ENCODE results near the gene USP54.

The USP54 gene

GRCh38 chr10:73629165-73629564 lies 38.0 kb upstream of the USP54 start:
- Histone ChIP-seq H3K4me1 (peaks cover 7% of the 10 kb centered on the region), H3K4me2 (ENCODE audit: low read length) (no peak overlapping the region), H3K36me3 (ENCODE audit: control insufficient read depth, insufficient read depth, low read length) (no peaks in the 10 kb centered on the region), H3K79me2 (peaks cover 2% of the 10 kb centered on the region), H3K27me3 (ENCODE audit: control insufficient read depth, insufficient read depth, low read length) (no peaks in the 10 kb centered on the region), H3K9me3 (ENCODE audit: control insufficient read depth, low read length) (no peaks in the 10 kb centered on the region), H2AFZ (no peak overlapping the region), H3K4me3 (ENCODE audit: low read depth, low read length) (no peak overlapping the region), H3K9ac (no peak overlapping the region), H3K27ac (no peak overlapping the region)
- TF ChIP-seq, protein P1, sequence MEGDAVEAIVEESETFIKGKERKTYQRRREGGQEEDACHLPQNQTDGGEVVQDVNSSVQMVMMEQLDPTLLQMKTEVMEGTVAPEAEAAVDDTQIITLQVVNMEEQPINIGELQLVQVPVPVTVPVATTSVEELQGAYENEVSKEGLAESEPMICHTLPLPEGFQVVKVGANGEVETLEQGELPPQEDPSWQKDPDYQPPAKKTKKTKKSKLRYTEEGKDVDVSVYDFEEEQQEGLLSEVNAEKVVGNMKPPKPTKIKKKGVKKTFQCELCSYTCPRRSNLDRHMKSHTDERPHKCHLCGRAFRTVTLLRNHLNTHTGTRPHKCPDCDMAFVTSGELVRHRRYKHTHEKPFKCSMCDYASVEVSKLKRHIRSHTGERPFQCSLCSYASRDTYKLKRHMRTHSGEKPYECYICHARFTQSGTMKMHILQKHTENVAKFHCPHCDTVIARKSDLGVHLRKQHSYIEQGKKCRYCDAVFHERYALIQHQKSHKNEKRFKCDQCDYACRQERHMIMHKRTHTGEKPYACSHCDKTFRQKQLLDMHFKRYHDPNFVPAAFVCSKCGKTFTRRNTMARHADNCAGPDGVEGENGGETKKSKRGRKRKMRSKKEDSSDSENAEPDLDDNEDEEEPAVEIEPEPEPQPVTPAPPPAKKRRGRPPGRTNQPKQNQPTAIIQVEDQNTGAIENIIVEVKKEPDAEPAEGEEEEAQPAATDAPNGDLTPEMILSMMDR (IDR thresholded peaks at IDR 0.05) = no peak

DNA sequence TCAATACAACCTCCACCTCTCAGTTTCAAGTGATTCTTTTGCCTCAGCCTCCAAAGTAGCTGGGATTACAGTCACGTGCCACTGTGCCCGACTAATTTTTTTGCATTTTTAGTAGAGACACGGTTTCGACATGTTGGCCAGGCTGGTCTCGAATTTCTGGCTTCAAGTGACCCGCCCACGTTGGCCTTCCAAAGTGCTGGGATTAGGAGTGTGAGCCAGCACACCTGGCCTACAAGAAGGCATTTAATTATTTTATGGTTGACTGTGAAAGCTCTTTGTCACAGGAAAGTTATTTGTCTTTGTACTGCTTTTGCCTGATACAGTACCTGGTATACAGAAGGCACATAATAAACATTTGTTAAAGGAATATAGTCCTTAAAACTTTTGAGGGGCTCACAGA lies 37.3 kb upstream of the USP54 start:
- Histone ChIP-seq H3K4me3 (ENCODE audit: low read depth, low read length) (no peak overlapping the region), H3K9ac (no peak overlapping the region), H3K27me3 (ENCODE audit: control insufficient read depth, insufficient read depth, low read length) (no peaks in the 10 kb centered on the region), H3K4me2 (ENCODE audit: low read length) (no peak overlapping the region), H3K27ac (no peak overlapping the region), H2AFZ (no peak overlapping the region), H3K4me1 (peaks cover 7% of the 10 kb centered on the region), H3K36me3 (ENCODE audit: control insufficient read depth, insufficient read depth, low read length) (no peaks in the 10 kb centered on the region), H3K9me3 (ENCODE audit: control insufficient read depth, low read length) (no peaks in the 10 kb centered on the region), H3K79me2 (peaks cover 2% of the 10 kb centered on the region)
- TF ChIP-seq, protein P1 (IDR thresholded peaks at IDR 0.05) = no peak

DNA sequence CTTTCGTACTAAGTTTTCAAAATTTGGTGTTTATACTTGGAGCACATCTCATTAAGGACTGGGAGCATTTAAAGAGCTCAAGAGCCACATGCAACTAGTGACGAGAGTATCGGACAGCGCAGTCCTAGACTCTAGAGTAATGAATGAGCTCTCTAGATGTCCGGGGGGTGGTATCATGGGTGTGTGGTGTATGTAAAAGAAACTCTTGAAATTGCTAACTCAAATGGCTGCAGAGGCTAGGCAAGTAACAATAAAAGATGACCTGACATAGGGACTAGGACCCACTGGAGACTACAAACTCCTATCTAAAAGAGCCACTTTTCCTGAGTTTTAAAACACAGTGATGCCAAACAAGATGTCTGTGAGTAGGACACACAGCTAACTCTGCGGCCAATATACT lies 36.2 kb upstream of the USP54 start:
- H3K4me2 ChIP-seq (ENCODE audit: low read length) = no peak overlapping the region
- peaks cover 7% of the 10 kb centered on the region for H3K4me1 ChIP-seq
- no peaks in the 10 kb centered on the region for H3K36me3 ChIP-seq (ENCODE audit: control insufficient read depth, insufficient read depth, low read length)
- H2AFZ ChIP-seq = no peak overlapping the region
- no peaks in the 10 kb centered on the region for H3K27me3 ChIP-seq (ENCODE audit: control insufficient read depth, insufficient read depth, low read length)
- no peak overlapping the region for H3K27ac ChIP-seq
- no peak overlapping the region for H3K4me3 ChIP-seq (ENCODE audit: low read depth, low read length)
- H3K9me3 ChIP-seq (ENCODE audit: control insufficient read depth, low read length) = no peaks in the 10 kb centered on the region
- H3K9ac ChIP-seq = no peak overlapping the region
- H3K79me2 ChIP-seq = peaks cover 5% of the 10 kb centered on the region
- TF ChIP-seq, protein P1 (IDR thresholded peaks at IDR 0.05) = no peak

DNA sequence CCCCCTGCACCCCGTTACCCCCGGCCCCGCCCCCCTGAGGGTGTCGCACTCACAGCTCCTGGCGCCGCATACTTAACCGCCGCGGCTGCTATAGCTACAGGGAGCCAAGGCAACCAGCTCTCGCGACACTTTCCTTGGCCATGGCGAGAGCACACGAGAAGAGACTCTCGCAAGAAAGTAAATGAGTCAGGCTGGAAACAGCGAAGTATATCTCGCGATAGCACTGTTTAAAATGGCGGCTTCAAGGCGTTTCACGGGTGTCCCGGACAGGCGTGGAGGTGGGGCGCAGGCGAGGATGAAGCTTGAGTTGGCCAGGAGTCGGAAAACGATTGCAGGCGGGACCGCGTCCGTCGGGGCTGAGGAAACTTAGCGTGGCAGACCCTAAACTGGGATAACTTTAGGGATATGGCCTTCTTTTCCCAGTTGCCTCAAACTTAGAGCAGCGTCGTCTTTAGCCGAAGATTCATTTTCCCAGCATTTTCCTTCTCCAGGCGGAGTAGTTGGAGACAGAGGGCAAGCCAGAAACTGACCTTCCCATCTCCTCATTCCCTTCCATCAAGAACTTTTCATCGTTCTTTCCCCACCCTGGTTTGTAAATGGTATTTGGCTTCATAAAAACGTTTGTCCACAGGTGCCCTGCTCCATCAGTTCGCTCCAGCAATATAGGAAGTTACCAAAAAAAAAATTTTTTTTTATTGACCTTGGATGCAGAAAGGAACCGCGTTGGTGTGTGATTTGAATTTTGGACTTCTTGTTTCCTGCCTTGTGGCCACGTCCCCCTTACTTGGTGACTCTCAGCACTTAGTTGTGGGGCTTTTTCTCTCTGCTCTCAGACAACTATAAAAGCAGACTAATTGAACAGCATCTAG lies 35.0 kb upstream of the USP54 start:
- Histone ChIP-seq H3K4me3 (ENCODE audit: low read depth, low read length) (peak overlapping the region; percentile 96), H3K9me3 (ENCODE audit: control insufficient read depth, low read length) (no peaks in the 10 kb centered on the region), H3K79me2 (peaks cover 7% of the 10 kb centered on the region), H3K4me1 (peaks cover 7% of the 10 kb centered on the region), H3K27ac (peak overlapping the region; percentile 87), H3K9ac (no peak overlapping the region), H2AFZ (peak overlapping the region; percentile 89), H3K27me3 (ENCODE audit: control insufficient read depth, insufficient read depth, low read length) (no peaks in the 10 kb centered on the region), H3K4me2 (ENCODE audit: low read length) (peak overlapping the region; percentile 97), H3K36me3 (ENCODE audit: control insufficient read depth, insufficient read depth, low read length) (no peaks in the 10 kb centered on the region)
- TF ChIP-seq, protein P1 (IDR thresholded peaks at IDR 0.05) = no peak

Measured in parathyroid adenoma (tissue), 2 donors.